GM21528 (cell line): ENCODE measurements around the gene GUF1.
A peak's percentile ranks its signal among the peaks of the same experiment; 100 is the strongest.
"Not testable (repeated sequence)": the region's sequence is repeated elsewhere in the genome, so short reads cannot be mapped to it uniquely, and the experiment has no call there.

Source experiments
- ATAC-seq: cut with Tn5 transposase; IDR thresholded peaks from one replicate; pipeline ENCODE4 v1.9.1; 2021; ENCODE audit warnings: mild to moderate bottlenecking, moderate library complexity; ENCODE audit not compliant: unreplicated experiment, low FRiP score

Gene GUF1

GRCh38 chr4:44700427-44700826, 22.2 kb downstream of the GUF1 start:
- no peak for ATAC-seq

DNA sequence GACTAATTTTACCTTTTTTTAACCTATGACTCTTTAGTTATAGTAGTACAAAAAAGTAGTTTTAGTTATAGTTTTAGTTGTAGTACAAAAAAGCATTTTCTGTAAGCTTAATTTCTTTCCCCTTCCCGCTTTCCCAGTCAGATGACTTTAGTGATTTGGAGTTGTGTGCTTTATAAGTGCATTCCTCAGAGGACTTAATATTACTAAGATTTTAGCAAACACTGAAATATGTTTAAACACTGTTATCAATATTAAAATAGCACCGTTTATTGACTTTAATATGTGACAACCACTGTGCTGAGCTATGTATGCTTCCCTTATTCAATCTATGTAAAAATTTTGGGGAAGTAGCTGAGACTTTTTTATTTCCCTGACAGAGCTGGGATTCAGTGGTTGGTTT, 22.8 kb downstream of the GUF1 start:
- ATAC-seq, result no peak

DNA sequence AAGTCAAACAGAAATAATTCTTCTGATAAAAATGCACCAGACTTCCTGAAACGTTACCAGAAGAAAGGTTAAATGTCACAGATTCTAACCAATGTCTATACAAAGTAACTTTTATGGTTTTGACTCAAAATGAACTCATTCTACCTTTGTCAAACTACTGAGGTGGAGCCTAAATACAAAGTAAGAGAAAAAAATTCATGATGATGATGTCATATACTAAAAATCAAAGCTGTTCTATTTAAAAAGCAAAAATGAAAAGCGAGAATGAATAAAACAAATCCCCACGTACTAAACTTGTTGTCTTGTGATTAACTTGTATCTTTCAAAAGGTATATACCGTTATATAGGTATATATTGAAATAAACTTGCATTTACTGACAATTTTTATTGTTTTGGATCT, 26.5 kb downstream of the GUF1 start:
- ATAC-seq, result no peak

DNA sequence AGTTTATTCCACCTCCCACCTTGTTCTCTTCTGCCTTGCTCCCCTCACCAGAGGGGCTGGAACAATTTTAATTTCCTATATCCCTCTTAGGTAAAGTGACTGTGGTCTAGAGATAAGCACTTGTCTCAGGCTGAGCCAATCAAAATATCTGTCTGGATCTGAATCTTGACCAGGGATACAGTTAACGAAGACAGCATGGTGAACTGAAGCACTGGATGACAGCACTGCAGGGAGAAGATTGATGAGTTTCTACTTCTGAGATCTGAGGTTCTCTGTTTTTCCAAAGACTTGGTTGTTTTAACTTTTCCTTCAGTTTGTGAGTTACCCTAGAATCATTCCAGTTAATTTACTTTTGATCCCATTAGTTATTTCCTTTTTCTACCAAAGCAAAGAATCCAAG, 34.9 kb downstream of the GUF1 start:
- ATAC-seq, result no peak

DNA sequence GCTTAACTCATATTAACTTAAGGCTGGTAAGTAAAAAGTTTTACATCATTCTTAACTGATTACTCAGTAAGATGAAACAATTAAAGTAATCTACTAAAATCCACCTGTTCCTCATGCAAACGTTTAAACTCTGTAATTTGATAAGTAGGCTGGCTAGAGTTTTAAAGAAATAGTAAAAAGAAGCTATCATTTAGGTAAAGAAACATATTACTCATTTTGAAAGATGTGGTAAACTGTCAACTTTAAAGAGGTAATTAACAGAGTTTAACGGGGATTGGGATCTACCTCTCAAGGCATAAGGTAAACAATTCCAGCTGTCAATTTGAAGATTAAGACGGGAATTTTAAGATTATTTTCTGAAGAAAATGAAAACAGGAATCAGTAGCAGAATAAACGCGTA, 38.4 kb downstream of the GUF1 start:
- ATAC-seq, result no peak

- no peak for ATAC-seq
Observed at GRCh38 chr4:44720371-44720770, 42.2 kb downstream of the GUF1 start.

- ATAC-seq, result no peak
Observed at GRCh38 chr4:44722001-44722400, 43.8 kb downstream of the GUF1 start.

DNA sequence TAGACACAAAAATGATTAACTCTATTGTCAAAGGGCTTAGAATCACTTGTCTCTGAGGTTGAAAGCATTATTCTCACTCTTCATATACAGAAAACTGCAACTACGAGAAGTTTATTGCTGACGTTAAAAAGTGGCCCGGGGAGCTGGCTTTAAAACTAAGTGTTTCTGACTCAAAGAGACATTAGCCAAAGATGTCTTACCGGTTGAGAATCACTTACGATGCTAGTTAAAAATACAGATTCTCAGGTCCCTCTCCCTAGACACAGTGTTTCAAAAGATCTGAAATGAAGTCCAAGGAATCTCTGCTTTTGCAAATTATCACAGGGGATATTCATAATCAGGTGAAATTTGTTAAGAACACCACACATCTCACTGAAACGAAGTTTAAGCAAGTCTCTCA, 46.9 kb downstream of the GUF1 start:
- no peak for ATAC-seq

GRCh38 chr4:44725726-44726037, 47.5 kb downstream of the GUF1 start:
- no peak for ATAC-seq

GRCh38 chr4:44726038-44726871, 48.0 kb downstream of the GUF1 start, which contains the start of gene GNPDA2:
GNPDA2 (minus strand) TSS chr4:44726556; CDS start chr4:44722207, 4,349 bp downstream.
- ATAC-seq, result peak; percentile 93

GRCh38 chr4:44727471-44727870, 49.3 kb downstream of the GUF1 start:
- ATAC-seq, result no peak

DNA sequence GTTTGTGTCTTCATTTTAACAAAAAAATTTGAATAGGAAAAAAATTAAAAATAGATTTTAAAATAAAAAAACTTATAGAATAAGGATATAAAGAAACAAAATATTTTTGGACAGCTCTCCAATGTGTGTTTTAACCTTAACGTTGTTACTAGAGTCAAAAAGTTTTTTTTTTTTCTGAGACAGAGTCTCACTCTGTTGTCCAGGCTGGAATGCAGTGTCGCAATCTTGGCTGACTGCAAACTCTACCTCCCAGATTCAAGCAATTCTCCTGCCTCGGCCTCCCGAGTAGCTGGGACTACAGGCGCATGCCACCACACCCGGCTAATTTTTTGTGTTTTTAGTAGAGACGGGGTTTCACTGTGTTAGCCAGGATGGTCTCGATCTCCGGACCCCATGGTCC, 50.5 kb downstream of the GUF1 start:
- ATAC-seq, result not testable (repeated sequence)

DNA sequence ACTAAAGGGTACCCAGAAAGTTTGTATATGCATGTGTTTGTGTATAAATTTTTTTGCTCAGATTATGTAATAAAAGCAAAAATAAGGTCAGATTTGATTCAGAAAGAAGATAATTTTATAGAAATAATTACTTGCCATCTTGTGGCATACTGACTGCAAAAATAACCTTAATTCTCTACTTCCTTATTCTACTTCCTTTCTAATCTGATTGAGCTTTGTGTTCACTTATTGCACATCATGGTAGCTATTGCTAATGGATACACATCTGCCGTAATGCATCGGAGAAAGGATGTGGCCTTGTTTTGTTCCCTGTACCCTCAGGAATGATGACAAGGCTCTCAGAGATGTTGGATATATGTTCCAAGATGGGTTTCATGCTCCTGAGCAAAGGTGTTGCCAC, 58.7 kb downstream of the GUF1 start:
- ATAC-seq, result no peak

DNA sequence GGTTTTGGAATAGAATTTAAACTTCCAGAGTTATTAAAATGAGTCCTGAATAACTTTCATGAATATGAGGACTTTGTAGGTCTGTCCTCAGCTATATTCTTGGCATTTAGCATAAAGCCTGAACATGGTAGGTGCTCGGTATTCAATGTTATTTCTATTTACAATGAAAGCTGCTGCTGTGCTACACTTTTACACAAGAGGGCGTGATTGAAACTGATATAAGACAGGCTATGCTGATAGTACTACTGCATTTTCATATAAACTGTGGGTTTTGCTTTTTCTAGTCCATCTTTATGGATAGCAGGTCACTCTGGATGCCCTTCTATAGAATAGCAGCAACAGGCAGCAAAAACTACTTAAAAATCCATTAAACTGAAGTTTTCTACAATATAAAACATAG, 60.4 kb downstream of the GUF1 start:
- ATAC-seq, result peak; percentile 77

- ATAC-seq, result no peak
Observed at GRCh38 chr4:44740201-44740600, 62.0 kb downstream of the GUF1 start.
